ENCODE data around the gene PLD2.

Gene PLD2, protein sequence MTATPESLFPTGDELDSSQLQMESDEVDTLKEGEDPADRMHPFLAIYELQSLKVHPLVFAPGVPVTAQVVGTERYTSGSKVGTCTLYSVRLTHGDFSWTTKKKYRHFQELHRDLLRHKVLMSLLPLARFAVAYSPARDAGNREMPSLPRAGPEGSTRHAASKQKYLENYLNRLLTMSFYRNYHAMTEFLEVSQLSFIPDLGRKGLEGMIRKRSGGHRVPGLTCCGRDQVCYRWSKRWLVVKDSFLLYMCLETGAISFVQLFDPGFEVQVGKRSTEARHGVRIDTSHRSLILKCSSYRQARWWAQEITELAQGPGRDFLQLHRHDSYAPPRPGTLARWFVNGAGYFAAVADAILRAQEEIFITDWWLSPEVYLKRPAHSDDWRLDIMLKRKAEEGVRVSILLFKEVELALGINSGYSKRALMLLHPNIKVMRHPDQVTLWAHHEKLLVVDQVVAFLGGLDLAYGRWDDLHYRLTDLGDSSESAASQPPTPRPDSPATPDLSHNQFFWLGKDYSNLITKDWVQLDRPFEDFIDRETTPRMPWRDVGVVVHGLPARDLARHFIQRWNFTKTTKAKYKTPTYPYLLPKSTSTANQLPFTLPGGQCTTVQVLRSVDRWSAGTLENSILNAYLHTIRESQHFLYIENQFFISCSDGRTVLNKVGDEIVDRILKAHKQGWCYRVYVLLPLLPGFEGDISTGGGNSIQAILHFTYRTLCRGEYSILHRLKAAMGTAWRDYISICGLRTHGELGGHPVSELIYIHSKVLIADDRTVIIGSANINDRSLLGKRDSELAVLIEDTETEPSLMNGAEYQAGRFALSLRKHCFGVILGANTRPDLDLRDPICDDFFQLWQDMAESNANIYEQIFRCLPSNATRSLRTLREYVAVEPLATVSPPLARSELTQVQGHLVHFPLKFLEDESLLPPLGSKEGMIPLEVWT

GRCh38 chr17:4806777-4807604 is at the start of gene PLD2:
TSS of gene PLD2 (plus strand) at chr17:4807152. CDS start at chr17:4807773, 621 bp downstream.
- peak within 1 kb of the TSS; percentile 61 for H3K4me3 ChIP-seq (ENCODE audit: low read length)
- peak; percentile 88 for DNase-seq (ENCODE audit: low read depth)
- TF ChIP-seq, protein P1, sequence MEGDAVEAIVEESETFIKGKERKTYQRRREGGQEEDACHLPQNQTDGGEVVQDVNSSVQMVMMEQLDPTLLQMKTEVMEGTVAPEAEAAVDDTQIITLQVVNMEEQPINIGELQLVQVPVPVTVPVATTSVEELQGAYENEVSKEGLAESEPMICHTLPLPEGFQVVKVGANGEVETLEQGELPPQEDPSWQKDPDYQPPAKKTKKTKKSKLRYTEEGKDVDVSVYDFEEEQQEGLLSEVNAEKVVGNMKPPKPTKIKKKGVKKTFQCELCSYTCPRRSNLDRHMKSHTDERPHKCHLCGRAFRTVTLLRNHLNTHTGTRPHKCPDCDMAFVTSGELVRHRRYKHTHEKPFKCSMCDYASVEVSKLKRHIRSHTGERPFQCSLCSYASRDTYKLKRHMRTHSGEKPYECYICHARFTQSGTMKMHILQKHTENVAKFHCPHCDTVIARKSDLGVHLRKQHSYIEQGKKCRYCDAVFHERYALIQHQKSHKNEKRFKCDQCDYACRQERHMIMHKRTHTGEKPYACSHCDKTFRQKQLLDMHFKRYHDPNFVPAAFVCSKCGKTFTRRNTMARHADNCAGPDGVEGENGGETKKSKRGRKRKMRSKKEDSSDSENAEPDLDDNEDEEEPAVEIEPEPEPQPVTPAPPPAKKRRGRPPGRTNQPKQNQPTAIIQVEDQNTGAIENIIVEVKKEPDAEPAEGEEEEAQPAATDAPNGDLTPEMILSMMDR (IDR thresholded peaks at IDR 0.05; ENCODE audit: insufficient read depth, low read depth, low read length, missing control alignments): no peak

GRCh38 chr17:4759776-4760236 is 47.1 kb upstream of the PLD2 start:
- no peak for DNase-seq (ENCODE audit: low read depth)
- TF ChIP-seq, protein P1 (IDR thresholded peaks at IDR 0.05; ENCODE audit: insufficient read depth, low read depth, low read length, missing control alignments): no peak
- no peak overlapping the region for H3K4me3 ChIP-seq (ENCODE audit: low read length)

GRCh38 chr17:4764595-4764994 is 42.4 kb upstream of the PLD2 start:
- no peak for DNase-seq (ENCODE audit: low read depth)
- TF ChIP-seq, protein P1 (IDR thresholded peaks at IDR 0.05; ENCODE audit: insufficient read depth, low read depth, low read length, missing control alignments): no peak
- H3K4me3 ChIP-seq (ENCODE audit: low read length): no peak overlapping the region

DNA sequence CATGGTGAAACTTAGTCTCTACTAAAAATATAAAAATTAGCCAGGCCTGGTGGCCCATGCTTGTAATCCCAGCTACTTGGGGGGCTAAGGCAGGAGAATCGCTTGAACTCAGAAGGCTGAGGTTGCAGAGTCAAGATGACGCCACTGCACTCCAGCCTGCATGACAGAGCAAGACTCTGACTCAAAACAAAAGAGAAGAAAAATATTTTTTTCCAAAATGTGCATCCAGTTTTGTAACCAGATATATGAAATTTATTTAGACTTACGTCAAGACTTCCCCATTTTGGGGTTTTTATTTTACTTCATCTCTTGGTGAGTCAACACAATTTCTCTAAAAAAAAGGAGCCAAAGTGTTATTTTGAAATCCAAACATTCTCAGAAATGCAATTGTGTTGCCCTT is 40.8 kb upstream of the PLD2 start:
- no peak overlapping the region for H3K4me3 ChIP-seq (ENCODE audit: low read length)
- TF ChIP-seq, protein P1 (IDR thresholded peaks at IDR 0.05; ENCODE audit: insufficient read depth, low read depth, low read length, missing control alignments): no peak
- DNase-seq (ENCODE audit: low read depth): no peak

DNA sequence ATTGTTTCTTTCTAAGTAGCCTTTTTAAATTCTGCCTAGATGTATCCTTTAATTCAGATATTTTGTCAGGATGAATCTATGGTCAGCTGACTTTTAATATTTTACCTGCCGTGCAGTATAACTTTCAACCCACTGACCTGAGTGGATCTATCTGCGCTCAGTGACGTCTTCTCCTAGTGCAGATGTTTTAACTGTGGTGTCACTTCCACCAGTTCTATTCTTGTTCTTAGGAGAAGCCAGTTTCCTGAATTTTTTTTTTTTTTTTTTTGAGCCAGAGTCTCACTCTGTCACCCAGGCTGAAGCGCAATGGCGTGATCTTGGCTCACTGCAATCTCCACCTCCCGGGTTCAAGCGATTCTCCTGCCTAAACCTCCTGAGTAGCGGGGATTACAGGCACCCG is 40.2 kb upstream of the PLD2 start:
- DNase-seq (ENCODE audit: low read depth): no peak
- TF ChIP-seq, protein P1 (IDR thresholded peaks at IDR 0.05; ENCODE audit: insufficient read depth, low read depth, low read length, missing control alignments): no peak
- no peak overlapping the region for H3K4me3 ChIP-seq (ENCODE audit: low read length)

DNA sequence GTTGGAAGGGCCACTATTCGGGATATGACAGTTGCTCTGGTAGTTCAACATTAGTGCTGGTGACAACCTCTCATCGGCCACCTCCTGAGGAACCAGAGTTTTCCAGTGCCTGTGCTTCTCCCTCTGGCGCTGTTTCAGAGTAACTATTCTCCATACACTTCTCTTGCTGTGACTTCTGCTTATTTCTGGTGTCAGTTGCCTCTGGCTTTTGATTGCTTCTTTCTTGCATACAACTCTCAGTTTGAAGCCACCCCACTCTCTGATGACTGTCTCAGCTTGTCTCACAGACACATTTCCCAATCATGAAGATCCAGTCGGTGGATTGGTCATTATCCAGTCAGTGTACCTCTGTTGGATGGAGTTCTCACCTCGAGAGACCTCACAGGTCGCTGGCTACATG is 38.7 kb upstream of the PLD2 start:
- no peak overlapping the region for H3K4me3 ChIP-seq (ENCODE audit: low read length)
- TF ChIP-seq, protein P1 (IDR thresholded peaks at IDR 0.05; ENCODE audit: insufficient read depth, low read depth, low read length, missing control alignments): no peak
- peak; percentile 43 for DNase-seq (ENCODE audit: low read depth)
